Prostate gland (tissue), 2 donors: ENCODE measurements around the gene MYO1B. TPM values are rescaled to one million over a fixed set of nuclear protein-coding genes. Genes with fewer than 3 reads are reported as not detected.

Experiments
- DNase-seq: peaks from one replicate; pipeline ENCODE4 v3.0.0-alpha.2; 2019; ENCODE audit warnings: low spot score
- H3K27ac ChIP-seq, 2 donors: fragments of 200-600 bp; sonication (generic); 2 replicates each; pipeline ENCODE4 v1.5.1; 2017 to 2019
- H3K27me3 ChIP-seq: fragments of 200-600 bp; sonication (generic); replicated peaks from 2 replicates; pipeline ENCODE4 v1.5.1; 2019; ENCODE audit not compliant: insufficient read depth
- H3K36me3 ChIP-seq, 2 donors: fragments of 200-600 bp; sonication (generic); 1 replicate in 1 of 2; 2 replicates in 1 of 2; pipeline versions ENCODE4 v1.5.1 to v1.8.1; 2017 to 2019
- H3K4me1 ChIP-seq: fragments of 200-600 bp; sonication (generic); replicated peaks from 2 replicates; pipeline ENCODE4 v1.5.1; 2019
- H3K4me3 ChIP-seq, 2 donors: fragments of 200-600 bp; sonication (generic); 2 replicates each; pipeline ENCODE4 v1.5.1; 2017 to 2019
- H3K9me3 ChIP-seq: fragments of 200-600 bp; sonication (generic); 2 replicates; pipeline ENCODE4 v1.5.1; 2017
- CTCF ChIP-seq, 4 experiments: fragments of 200-600 bp in 2 of 4; fragments of 450-650 bp in 2 of 4; sonication (generic) in 2 of 4; IDR thresholded peaks; 1 replicate in 3 of 4; 2 replicates in 1 of 4; pipeline ENCODE4 v1.5.1; 2016 to 2019; ENCODE audit warnings: antibody characterized with exemption in 4 of 4, mild to moderate bottlenecking in 2 of 4, moderate library complexity in 2 of 4
- POLR2A ChIP-seq: fragments of 450-650 bp; IDR thresholded peaks from one replicate; pipeline ENCODE4 v1.6.1; 2016; ENCODE audit warnings: antibody characterized with exemption, mild to moderate bottlenecking
- POLR2AphosphoS5 ChIP-seq: sonication (generic); formaldehyde crosslinking; IDR thresholded peaks from one replicate; pipeline ENCODE4 v1.6.1; 2017; ENCODE audit warnings: antibody characterized with exemption
- WGBS: methylation state at CpG from one replicate; pipeline ENCODE4 v1.1.5; 2018; 5-methylcytosine and 5-hydroxymethylcytosine counted together
- intact Hi-C: fragments of 100-400 bp; cut with DNase I; formaldehyde crosslinking; loops from one replicate; pipeline ENCODE4 v1.14.2; 2022
- total RNA-seq, 2 donors: library from RNA; depleted of rRNA; stranded (reverse); fragments of >200 nt; gene quantifications; one replicate each; pipeline ENCODE4 v1.1.0, GENCODE V29; 2016

Gene MYO1B
- total RNA-seq, 2 donors from 2014 or later = 22.4 to 38.3 TPM

GRCh38 chr2:191321861-191322662 is 76.9 kb downstream of the MYO1B start:
- intact Hi-C loops = no loop called here
- 73% methylated on average over 4 of the region's 4 CpGs for WGBS

GRCh38 chr2:191322828-191323506 is 77.8 kb downstream of the MYO1B start:
- 93% methylated on average over 2 of the region's 2 CpGs for WGBS
- H3K36me3 ChIP-seq = no peaks in the 10 kb centered on the region
- no peaks in the 10 kb centered on the region for H3K9me3 ChIP-seq
- no peak for DNase-seq
- H3K4me1 ChIP-seq = no peaks in the 10 kb centered on the region
- intact Hi-C loops = no loop called here
- H3K4me3 ChIP-seq = no peak overlapping the region
- no peaks in the 10 kb centered on the region for H3K27me3 ChIP-seq
- TF ChIP-seq POLR2A (no peak), CTCF (IDR thresholded peaks at IDR 0.05) (no peak), POLR2AphosphoS5 (no peak)
- no peak overlapping the region for H3K27ac ChIP-seq

More at GRCh38 chr2:191321861-191322662, 76.9 kb downstream of the MYO1B start:
- no peaks in the 10 kb centered on the region for H3K9me3 ChIP-seq
- no peak for TF ChIP-seq POLR2A
- no peak for TF ChIP-seq CTCF (IDR thresholded peaks at IDR 0.05)
- TF ChIP-seq POLR2AphosphoS5 = no peak
- no peaks in the 10 kb centered on the region for H3K36me3 ChIP-seq
- H3K27ac ChIP-seq = no peak overlapping the region
- no peaks in the 10 kb centered on the region for H3K27me3 ChIP-seq
- H3K4me1 ChIP-seq = peaks cover 4% of the 10 kb centered on the region
- no peak overlapping the region for H3K4me3 ChIP-seq
- no peak for DNase-seq

GRCh38 chr2:191325651-191326365 is 80.6 kb downstream of the MYO1B start:
- Histone ChIP-seq H3K27ac (no peak overlapping the region), H3K27me3 (no peaks in the 10 kb centered on the region), H3K4me1 (no peaks in the 10 kb centered on the region), H3K9me3 (no peaks in the 10 kb centered on the region), H3K4me3 (no peak overlapping the region), H3K36me3 (no peaks in the 10 kb centered on the region)
- DNase-seq = no peak
- intact Hi-C loops = no loop called here
- TF ChIP-seq POLR2A (no peak), POLR2AphosphoS5 (no peak)
- 89% methylated on average over 9 of the region's 9 CpGs for WGBS

GRCh38 chr2:191327484-191327883 is 82.3 kb downstream of the MYO1B start:
- Histone ChIP-seq H3K4me3 (no peak overlapping the region), H3K9me3 (no peaks in the 10 kb centered on the region), H3K36me3 (no peaks in the 10 kb centered on the region), H3K4me1 (no peaks in the 10 kb centered on the region), H3K27me3 (no peaks in the 10 kb centered on the region), H3K27ac (no peak overlapping the region)
- WGBS = 38% methylated on average over 1 of the region's 1 CpG
- intact Hi-C loops = no loop called here
- no peak for TF ChIP-seq POLR2A
- no peak for TF ChIP-seq CTCF (IDR thresholded peaks at IDR 0.05)
- no peak for TF ChIP-seq POLR2AphosphoS5
- no peak for DNase-seq

GRCh38 chr2:191328150-191328809 is 83.1 kb downstream of the MYO1B start:
- H3K9me3 ChIP-seq = no peaks in the 10 kb centered on the region
- 94% methylated on average over 6 of the region's 6 CpGs for WGBS
- no peak overlapping the region for H3K27ac ChIP-seq
- DNase-seq = no peak
- H3K36me3 ChIP-seq = no peaks in the 10 kb centered on the region
- TF ChIP-seq POLR2AphosphoS5 (no peak), POLR2A (no peak), CTCF (IDR thresholded peaks at IDR 0.05) (no peak)
- H3K4me3 ChIP-seq = no peak overlapping the region
- H3K27me3 ChIP-seq = no peaks in the 10 kb centered on the region
- H3K4me1 ChIP-seq = no peaks in the 10 kb centered on the region
- intact Hi-C loops = no loop called here
